Endothelial cell of umbilical vein (primary cell): ENCODE measurements around the gene LRFN5. TPM values are rescaled to one million over a fixed set of nuclear protein-coding genes. Genes with fewer than 3 reads are reported as not detected.

Source experiments
- BruUV-seq: library from RNA; stranded (reverse); fragments of 400-500 nt; replicated peaks from 2 replicates; lab custom pipeline; 2021; lab: Mats Ljungman, UMichigan
- CTCF ChIA-PET: fragments of 300-600, 350-600 bp; sonication (Branson Sonifier 250); formaldehyde crosslinking; loops from one replicate; lab custom pipeline; 2021; ENCODE audit warnings: antibody characterized with exemption, inconsistent platforms; lab: Charles Lee
- POLR2A ChIA-PET: fragments of 300-600, 350-600 bp; sonication (Branson Sonifier 250); formaldehyde crosslinking; loops from one replicate; lab custom pipeline; 2021; ENCODE audit warnings: antibody characterized with exemption, inconsistent platforms; lab: Charles Lee
- DNase-seq: peaks from one replicate; pipeline ENCODE4 v3.0.0-alpha.2; 2011; ENCODE audit warnings: low read depth, low spot score
- FAIRE-seq: peaks from 2 replicates; lab custom pipeline; 2011; peaks lifted over from hg19 to GRCh38; lab: Jason Lieb, UNC
- H2AFZ ChIP-seq: 2 replicates; pipeline ENCODE4 v1.6.0; 2012; ENCODE audit warnings: low read depth, low read length, control low read depth, inconsistent platforms
- H3K27ac ChIP-seq: 2 replicates; pipeline ENCODE4 v1.5.1; 2011; ENCODE audit warnings: low read depth, mild to moderate bottlenecking, control low read depth, low read length, moderate library complexity; ENCODE audit not compliant: insufficient read depth
- H3K27me3 ChIP-seq, 2 experiments: 2 replicates each; pipeline versions ENCODE4 v1.6.0 to v1.6.1; 2011; ENCODE audit warnings: low read length in 2 of 2, mixed read lengths in 1 of 2; ENCODE audit not compliant: control insufficient read depth in 2 of 2, insufficient read depth in 2 of 2
- H3K36me3 ChIP-seq, 2 experiments: 2 replicates in 1 of 2; 3 replicates in 1 of 2; pipeline ENCODE4 v1.5.1; 2011; ENCODE audit warnings: low read length in 2 of 2, mild to moderate bottlenecking in 1 of 2, moderate library complexity in 1 of 2; ENCODE audit not compliant: control insufficient read depth in 2 of 2, insufficient read depth in 2 of 2; ENCODE audit errors: extremely low read depth in 1 of 2
- H3K4me1 ChIP-seq: 3 replicates; pipeline ENCODE4 v1.5.1; 2011; ENCODE audit warnings: mild to moderate bottlenecking, low read length; ENCODE audit not compliant: control insufficient read depth, insufficient read depth; ENCODE audit errors: extremely low read depth
- H3K4me2 ChIP-seq: 2 replicates; pipeline ENCODE4 v1.6.1; 2011; ENCODE audit warnings: low read length, control low read depth, mixed read lengths; ENCODE audit not compliant: insufficient read depth
- H3K4me3 ChIP-seq, 3 experiments: fragments of 200-600 bp in 1 of 3; sonication (generic), shearing (Covaris generic) in 1 of 3; replicated peaks in 1 of 3; 2 replicates each; pipeline ENCODE4 v1.5.1; 2011 to 2016; ENCODE audit warnings: control low read depth in 3 of 3, low read length in 3 of 3, mild to moderate bottlenecking in 2 of 3, inconsistent platforms in 1 of 3, low read depth in 1 of 3, moderate library complexity in 1 of 3; ENCODE audit not compliant: insufficient read depth in 1 of 3
- H3K79me2 ChIP-seq: 2 replicates; pipeline ENCODE4 v1.6.0; 2012; ENCODE audit warnings: low read length, inconsistent platforms; ENCODE audit not compliant: control insufficient read depth, insufficient read depth
- H3K9ac ChIP-seq: replicated peaks from 2 replicates; pipeline ENCODE3; 2011; ENCODE audit warnings: low read length, control low read depth; ENCODE audit not compliant: insufficient read depth; ENCODE audit errors: extremely low read depth
- H3K9me1 ChIP-seq: replicated peaks from 3 replicates; pipeline ENCODE4 v1.6.0; 2011; ENCODE audit warnings: mild to moderate bottlenecking, low read length; ENCODE audit not compliant: control insufficient read depth, insufficient read depth; ENCODE audit errors: extremely low read depth
- H3K9me3 ChIP-seq: replicated peaks from 2 replicates; pipeline ENCODE4 v1.5.1; 2012; ENCODE audit warnings: low read length, inconsistent platforms; ENCODE audit not compliant: control insufficient read depth, insufficient read depth
- H4K20me1 ChIP-seq: replicated peaks from 2 replicates; pipeline ENCODE3; 2011; ENCODE audit warnings: mild to moderate bottlenecking, low read length; ENCODE audit not compliant: control insufficient read depth, insufficient read depth; ENCODE audit errors: extremely low read depth
- GATA2 ChIP-seq: IDR thresholded peaks from 2 replicates; pipeline ENCODE4 v1.7.0; 2011; ENCODE audit warnings: low read depth, mild to moderate bottlenecking, moderate library complexity, mixed read lengths, low read length; ENCODE audit not compliant: insufficient read length, insufficient read depth
- JUN ChIP-seq: IDR thresholded peaks from 2 replicates; pipeline ENCODE4 v1.6.1; 2011; ENCODE audit warnings: borderline replicate concordance, low read depth; ENCODE audit not compliant: insufficient read length, insufficient read depth
- MYC ChIP-seq: IDR thresholded peaks from one replicate; pipeline ENCODE4 v1.6.1; 2011; ENCODE audit warnings: mild to moderate bottlenecking, low read depth, low read length
- POLR2A ChIP-seq: IDR thresholded peaks from 2 replicates; pipeline ENCODE4 v1.6.1; 2012; ENCODE audit warnings: low read depth, mild to moderate bottlenecking, control low read depth, low read length
- POLR2AphosphoS5 ChIP-seq: IDR thresholded peaks from 2 replicates; pipeline ENCODE4 v1.6.1; 2012; ENCODE audit warnings: low read depth, mild to moderate bottlenecking, control low read depth, low read length, moderate library complexity; ENCODE audit not compliant: insufficient read depth
- dilution Hi-C: fragments of 300-500 bp; cut with MboI; formaldehyde crosslinking; loops from one replicate; pipeline ENCODE4 v1.15.0; 2019; ENCODE audit warnings: low sequenced_read_pairs; ENCODE audit not compliant: extremely low pct_ligation_motif_present
- intact Hi-C: fragments of 100-400 bp; cut with micrococcal nuclease; formaldehyde crosslinking; loops from one replicate; pipeline ENCODE4 v1.10.0; 2022
- polyA plus RNA-seq, 4 experiments: library from polyadenylated mRNA; depleted of rRNA in 3 of 4; stranded (reverse) in 3 of 4; unstranded in 1 of 4; fragments of >200 nt; gene quantifications; 2 replicates each; pipeline versions ENCODE4 v1.2.1 to v1.2.3, GENCODE V29; 2011 to 2012; ENCODE audit warnings: missing spikeins in 1 of 4
- total RNA-seq: library from RNA; stranded (reverse); gene quantifications from 2 replicates; pipeline ENCODE4 v1.2.3, GENCODE V29; 2021
- TF ChIP-seq, protein P1 (sequence below), 2 donors: IDR thresholded peaks; 1 replicate in 1 of 2; 2 replicates in 1 of 2; pipeline ENCODE4 v1.5.1; 2011; ENCODE audit warnings: low read length in 2 of 2, mild to moderate bottlenecking in 2 of 2, moderate library complexity in 2 of 2, control low read depth in 1 of 2, inconsistent platforms in 1 of 2, low read depth in 1 of 2; ENCODE audit not compliant: insufficient read depth in 1 of 2; ENCODE audit errors: extremely low read depth in 1 of 2
- TF ChIP-seq, protein P2 (sequence below): IDR thresholded peaks from 2 replicates; pipeline ENCODE4 v1.6.1; 2011; ENCODE audit not compliant: insufficient read depth, insufficient read length

LRFN5 gene
- total and polyA plus RNA-seq, 2 donors (not counting 3 experiments of a cell fraction or from before 2014, with no cell fraction given) = not detected

DNA sequence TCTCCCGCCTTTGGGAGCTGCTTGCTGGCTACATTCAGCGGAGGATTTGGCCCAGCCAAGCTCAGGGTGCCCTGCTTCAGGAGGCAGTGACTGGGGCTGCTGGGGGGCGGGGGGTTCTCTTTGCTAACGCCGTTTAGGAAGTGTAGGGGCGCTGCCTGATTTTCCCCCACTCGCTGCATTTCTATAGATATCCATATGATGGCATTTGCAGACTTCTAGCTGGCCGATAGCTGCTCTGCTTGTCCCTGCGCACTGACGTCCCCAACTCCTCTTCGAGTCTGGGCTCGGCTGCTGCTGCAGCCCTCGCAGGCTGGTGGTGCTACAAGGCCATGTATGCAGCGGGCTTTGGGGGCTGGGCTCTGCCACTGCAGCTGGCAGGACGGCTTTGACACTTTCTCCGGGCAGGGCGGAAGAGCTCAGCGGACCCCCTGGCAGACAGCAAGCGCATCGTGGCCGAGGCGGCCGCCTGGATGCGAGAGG lies 3.1 kb downstream of the LRFN5 start:
- FAIRE-seq = no peak
- H3K79me2 ChIP-seq = no peaks in the 10 kb centered on the region
- intact Hi-C loops = no loop called here
- ChIA-PET CTCF (interaction anchor here (0.6 kb wide), 1 partner anchor 9 kb away, joined by 3 read pairs; no protein-coding TSS in a partner anchor), POLR2A (no interaction called here)
- no peaks in the 10 kb centered on the region for H3K9me3 ChIP-seq
- TF ChIP-seq POLR2A = no peak
- no peaks in the 10 kb centered on the region for H4K20me1 ChIP-seq
- H3K9me1 ChIP-seq = no peaks in the 10 kb centered on the region
- dilution Hi-C loops = no loop called here
- no peak overlapping the region for H3K4me2 ChIP-seq
- H3K27ac ChIP-seq = no peak overlapping the region
- no peak overlapping the region for H2AFZ ChIP-seq
- H3K4me3 ChIP-seq = no peak overlapping the region
- peaks cover 43 to 59% of the 10 kb centered on the region in 2 experiments for H3K27me3 ChIP-seq
- no TSS peak for BruUV-seq
- peaks cover 2% of the 10 kb centered on the region for H3K4me1 ChIP-seq
- no peaks in the 10 kb centered on the region for H3K36me3 ChIP-seq
- no peak overlapping the region for H3K9ac ChIP-seq
- no peak for DNase-seq

DNA sequence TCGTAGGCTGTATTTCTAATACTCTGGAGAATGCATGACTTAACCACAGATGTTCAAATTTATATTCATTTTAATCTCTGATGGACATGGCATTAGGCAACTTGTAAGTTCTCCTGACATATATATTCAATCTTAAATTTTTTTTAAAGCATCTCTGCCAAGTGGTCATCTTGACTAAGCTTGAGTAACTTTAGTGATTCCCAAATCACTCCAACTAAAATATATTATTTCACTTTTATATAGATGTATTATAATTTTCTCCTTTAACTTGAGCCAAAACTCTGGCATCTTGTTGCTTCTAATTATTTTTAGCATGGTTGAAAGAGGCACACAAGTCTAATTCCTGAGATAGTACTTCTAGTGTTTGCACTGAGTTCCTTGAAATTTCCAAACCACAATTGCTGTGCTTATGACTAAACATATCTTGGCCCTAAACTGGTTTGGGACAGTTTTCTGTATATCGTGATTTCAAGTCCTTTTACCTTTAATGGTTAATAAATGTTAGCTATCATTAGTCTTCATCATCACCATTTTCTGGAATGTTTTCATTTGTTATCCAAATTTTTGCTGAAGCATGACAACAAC lies 8.4 kb downstream of the LRFN5 start:
- no peak overlapping the region for H2AFZ ChIP-seq
- TF ChIP-seq, protein P1, sequence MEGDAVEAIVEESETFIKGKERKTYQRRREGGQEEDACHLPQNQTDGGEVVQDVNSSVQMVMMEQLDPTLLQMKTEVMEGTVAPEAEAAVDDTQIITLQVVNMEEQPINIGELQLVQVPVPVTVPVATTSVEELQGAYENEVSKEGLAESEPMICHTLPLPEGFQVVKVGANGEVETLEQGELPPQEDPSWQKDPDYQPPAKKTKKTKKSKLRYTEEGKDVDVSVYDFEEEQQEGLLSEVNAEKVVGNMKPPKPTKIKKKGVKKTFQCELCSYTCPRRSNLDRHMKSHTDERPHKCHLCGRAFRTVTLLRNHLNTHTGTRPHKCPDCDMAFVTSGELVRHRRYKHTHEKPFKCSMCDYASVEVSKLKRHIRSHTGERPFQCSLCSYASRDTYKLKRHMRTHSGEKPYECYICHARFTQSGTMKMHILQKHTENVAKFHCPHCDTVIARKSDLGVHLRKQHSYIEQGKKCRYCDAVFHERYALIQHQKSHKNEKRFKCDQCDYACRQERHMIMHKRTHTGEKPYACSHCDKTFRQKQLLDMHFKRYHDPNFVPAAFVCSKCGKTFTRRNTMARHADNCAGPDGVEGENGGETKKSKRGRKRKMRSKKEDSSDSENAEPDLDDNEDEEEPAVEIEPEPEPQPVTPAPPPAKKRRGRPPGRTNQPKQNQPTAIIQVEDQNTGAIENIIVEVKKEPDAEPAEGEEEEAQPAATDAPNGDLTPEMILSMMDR (IDR thresholded peaks at IDR 0.05; ENCODE audit: extremely low read depth in 1 of 2, insufficient read depth in 1 of 2, low read depth in 1 of 2, low read length in 2 of 2) = no peak
- TF ChIP-seq JUN = no peak
- TF ChIP-seq GATA2 = no peak
- TF ChIP-seq, protein P2, sequence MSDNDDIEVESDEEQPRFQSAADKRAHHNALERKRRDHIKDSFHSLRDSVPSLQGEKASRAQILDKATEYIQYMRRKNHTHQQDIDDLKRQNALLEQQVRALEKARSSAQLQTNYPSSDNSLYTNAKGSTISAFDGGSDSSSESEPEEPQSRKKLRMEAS = no peak
- TF ChIP-seq POLR2A = no peak
- no peak for TF ChIP-seq MYC
- no peak for TF ChIP-seq POLR2AphosphoS5
- H3K36me3 ChIP-seq = no peaks in the 10 kb centered on the region
- peaks cover 0 to 8% of the 10 kb centered on the region in 2 experiments for H3K27me3 ChIP-seq
- no peaks in the 10 kb centered on the region for H3K4me1 ChIP-seq
- POLR2A ChIA-PET = no interaction called here
- intact Hi-C loops = no loop called here
- H3K79me2 ChIP-seq = no peaks in the 10 kb centered on the region
- no peak overlapping the region for H3K4me3 ChIP-seq
- dilution Hi-C loops = no loop called here
- BruUV-seq = no TSS peak
- DNase-seq = no peak
- no peaks in the 10 kb centered on the region for H3K9me1 ChIP-seq
- H3K4me2 ChIP-seq = no peak overlapping the region
- CTCF ChIA-PET = interaction anchor here (2.3 kb wide), 1 partner anchor 14 kb away, joined by 11 read pairs; no protein-coding TSS in a partner anchor
- no peaks in the 10 kb centered on the region for H3K9me3 ChIP-seq
- FAIRE-seq = no peak
- H3K27ac ChIP-seq = no peak overlapping the region
- no peaks in the 10 kb centered on the region for H4K20me1 ChIP-seq
- no peak overlapping the region for H3K9ac ChIP-seq
